Esophagus muscularis mucosa (tissue), 4 donors: Measurements from ENCODE around the gene AP1M1.
A peak's percentile ranks its signal among the peaks of the same experiment; 100 is the strongest.

Experiments used
- CTCF ChIP-seq, 3 experiments: fragments of 200-600 bp in 2 of 3; fragments of 450-650 bp in 1 of 3; sonication (generic) in 2 of 3; IDR thresholded peaks; one replicate each; pipeline ENCODE4 v1.5.1; 2017 to 2019; ENCODE audit warnings: antibody characterized with exemption in 3 of 3, mild to moderate bottlenecking in 2 of 3, moderate library complexity in 1 of 3
- EP300 ChIP-seq: sonication (generic); formaldehyde crosslinking; IDR thresholded peaks from one replicate; pipeline ENCODE4 v1.6.1; 2017; ENCODE audit warnings: antibody characterized with exemption
- POLR2A ChIP-seq: fragments of 450-650 bp; IDR thresholded peaks from one replicate; pipeline ENCODE4 v1.6.1; 2017; ENCODE audit warnings: antibody characterized with exemption, moderate library complexity, mild to moderate bottlenecking, low read depth
- POLR2AphosphoS5 ChIP-seq, 2 donors: sonication (generic); formaldehyde crosslinking; IDR thresholded peaks; one replicate each; pipeline ENCODE4 v1.6.1; 2017; ENCODE audit warnings: antibody characterized with exemption in 2 of 2

DNA sequence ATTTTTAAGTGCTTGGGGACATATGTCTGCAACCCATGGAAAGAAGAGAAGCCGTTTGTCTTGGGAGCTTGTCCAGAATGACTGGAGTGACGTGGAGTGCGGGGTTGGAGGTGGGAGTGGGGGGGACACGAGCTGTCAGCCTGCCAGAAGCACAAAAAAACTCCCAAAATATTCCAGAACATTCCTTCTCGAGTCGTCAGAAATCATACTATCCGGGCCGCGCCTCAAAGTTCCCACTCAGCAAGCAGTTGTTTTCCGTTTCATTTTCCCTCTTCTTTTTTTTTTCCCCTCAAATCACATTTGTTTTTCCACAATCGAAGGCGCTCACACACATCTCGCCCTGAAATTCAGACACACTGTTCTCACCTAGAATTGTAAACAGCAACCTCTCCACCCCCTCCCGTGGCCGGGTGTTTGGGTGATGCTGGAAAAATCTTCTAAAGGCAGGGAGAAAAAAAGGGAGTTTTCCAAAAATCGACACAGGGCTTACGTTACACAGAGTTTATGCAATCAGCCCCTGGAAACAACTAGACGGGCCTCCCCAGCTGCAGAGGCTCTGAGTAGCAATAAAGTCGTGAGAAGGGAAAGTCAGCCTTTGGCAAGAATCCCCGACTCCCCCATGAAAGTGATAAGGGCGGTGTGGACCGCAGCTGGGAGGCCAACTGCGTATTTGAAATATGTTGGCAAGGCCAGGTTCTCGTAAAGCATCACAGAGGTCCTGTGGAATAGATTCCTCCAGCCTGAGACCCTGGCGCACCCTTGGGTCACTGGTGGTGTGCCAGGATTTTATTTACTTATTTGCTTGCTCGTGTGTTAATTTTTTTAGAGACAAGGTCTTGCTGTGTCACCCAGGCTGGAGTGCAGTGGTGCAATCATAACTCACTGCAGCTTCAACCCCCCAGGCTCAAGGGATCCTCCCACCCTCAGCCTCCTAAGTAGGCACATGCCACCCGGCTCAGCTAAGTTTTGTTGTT, 95.7 kb downstream of the AP1M1 start:
- TF ChIP-seq CTCF (IDR thresholded peaks at IDR 0.05) (peak in 1 of 3 experiments; percentile 14), POLR2A (no peak), POLR2AphosphoS5 (IDR thresholded peaks at IDR 0.05) (peak; percentile 71 to 75), EP300 (peak; percentile 8)
